Measurements from ENCODE around the gene STOML3.

DNA sequence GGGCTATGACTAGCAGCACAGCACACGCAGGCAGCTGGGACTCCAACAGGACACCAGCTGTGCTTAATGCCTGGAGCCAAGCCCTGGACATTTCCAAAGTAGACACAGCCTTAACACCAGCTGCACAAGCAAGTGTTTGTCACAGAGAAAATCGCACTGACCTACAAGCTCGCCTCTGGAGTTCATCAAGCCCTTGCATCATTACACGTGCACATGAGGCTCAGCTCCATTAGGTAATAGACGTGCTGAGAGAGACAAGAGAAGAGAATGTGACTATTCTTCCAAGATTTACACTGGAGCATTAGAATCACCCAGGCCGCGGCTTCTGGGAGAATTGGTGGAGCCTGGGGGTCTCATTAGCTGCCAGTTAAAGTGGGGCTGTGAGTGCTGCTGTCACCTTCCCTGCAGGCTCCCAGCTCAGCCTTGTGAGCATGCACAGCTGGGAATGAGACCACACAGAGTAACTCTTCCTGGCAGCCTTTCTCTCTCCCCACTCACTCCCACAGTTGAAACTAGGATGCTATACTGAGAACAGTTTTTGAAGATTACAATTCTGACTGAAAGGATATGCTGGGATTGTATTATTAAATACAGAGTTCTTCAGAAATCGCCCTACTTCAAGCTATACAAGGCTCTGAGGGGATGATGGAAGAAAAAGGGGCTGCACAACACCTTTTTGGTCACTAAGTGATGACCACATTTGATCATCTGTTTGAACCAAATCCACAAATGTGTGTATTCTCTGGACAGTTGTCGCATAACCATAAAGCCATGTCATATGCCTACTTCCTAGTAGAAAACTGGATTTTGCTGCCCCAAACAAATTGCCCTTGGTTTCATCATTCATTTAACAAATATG is 10.5 kb downstream of the STOML3 start:
- TF ChIP-seq POLR2A (IDR thresholded peaks at IDR 0.05) (no peak), POLR2AphosphoS5 (IDR thresholded peaks at IDR 0.05) (no peak), EP300 (IDR thresholded peaks at IDR 0.05) (no peak)
- TF ChIP-seq, protein P1, sequence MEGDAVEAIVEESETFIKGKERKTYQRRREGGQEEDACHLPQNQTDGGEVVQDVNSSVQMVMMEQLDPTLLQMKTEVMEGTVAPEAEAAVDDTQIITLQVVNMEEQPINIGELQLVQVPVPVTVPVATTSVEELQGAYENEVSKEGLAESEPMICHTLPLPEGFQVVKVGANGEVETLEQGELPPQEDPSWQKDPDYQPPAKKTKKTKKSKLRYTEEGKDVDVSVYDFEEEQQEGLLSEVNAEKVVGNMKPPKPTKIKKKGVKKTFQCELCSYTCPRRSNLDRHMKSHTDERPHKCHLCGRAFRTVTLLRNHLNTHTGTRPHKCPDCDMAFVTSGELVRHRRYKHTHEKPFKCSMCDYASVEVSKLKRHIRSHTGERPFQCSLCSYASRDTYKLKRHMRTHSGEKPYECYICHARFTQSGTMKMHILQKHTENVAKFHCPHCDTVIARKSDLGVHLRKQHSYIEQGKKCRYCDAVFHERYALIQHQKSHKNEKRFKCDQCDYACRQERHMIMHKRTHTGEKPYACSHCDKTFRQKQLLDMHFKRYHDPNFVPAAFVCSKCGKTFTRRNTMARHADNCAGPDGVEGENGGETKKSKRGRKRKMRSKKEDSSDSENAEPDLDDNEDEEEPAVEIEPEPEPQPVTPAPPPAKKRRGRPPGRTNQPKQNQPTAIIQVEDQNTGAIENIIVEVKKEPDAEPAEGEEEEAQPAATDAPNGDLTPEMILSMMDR (IDR thresholded peaks at IDR 0.05) = no peak
